Stimulated activated CD4-positive, alpha-beta T cell treated with anti-CD3 and anti-CD28 coated beads, Interleukin-1b, Interleukin-23, amount 100 ng/mL, for 4 hours (primary cell): ENCODE results near the gene MAGIX.
A peak's percentile ranks its signal among the peaks of the same experiment; 100 is the strongest.

Experiments
- DNase-seq, 2 donors: peaks; one replicate each; pipeline ENCODE4 v3.0.0-alpha.2; 2020; ENCODE audit warnings: low read depth in 2 of 2

MAGIX gene

DNA sequence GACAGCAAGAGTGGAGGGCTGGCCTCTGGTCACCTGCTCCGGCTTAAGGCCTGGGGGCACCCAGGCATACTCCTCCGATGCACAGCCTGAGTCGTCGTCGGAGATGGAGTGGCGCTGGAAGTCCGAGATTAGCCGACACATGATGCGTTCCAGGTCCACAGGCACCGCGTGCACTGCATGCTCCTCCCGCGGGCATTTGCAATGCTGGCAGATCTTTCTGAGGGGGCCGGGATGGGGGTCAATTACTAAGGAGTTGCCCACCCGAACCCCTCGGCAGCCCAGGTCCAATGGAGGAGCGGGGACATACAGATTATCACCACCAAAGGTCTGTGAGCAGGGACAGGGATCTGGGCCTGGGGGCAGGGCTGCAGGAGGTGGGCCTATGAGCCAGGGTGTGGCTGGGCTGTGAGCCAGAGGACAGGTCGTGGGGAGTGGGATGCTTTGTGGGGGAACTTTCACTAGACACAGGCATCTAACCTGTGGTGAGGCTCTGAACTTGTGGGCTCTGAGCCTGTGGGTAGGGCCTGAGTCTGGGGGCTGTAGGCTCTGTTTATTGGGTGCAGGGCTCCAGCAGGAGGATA, 21.2 kb downstream of the MAGIX start:
- no peak for DNase-seq

DNA sequence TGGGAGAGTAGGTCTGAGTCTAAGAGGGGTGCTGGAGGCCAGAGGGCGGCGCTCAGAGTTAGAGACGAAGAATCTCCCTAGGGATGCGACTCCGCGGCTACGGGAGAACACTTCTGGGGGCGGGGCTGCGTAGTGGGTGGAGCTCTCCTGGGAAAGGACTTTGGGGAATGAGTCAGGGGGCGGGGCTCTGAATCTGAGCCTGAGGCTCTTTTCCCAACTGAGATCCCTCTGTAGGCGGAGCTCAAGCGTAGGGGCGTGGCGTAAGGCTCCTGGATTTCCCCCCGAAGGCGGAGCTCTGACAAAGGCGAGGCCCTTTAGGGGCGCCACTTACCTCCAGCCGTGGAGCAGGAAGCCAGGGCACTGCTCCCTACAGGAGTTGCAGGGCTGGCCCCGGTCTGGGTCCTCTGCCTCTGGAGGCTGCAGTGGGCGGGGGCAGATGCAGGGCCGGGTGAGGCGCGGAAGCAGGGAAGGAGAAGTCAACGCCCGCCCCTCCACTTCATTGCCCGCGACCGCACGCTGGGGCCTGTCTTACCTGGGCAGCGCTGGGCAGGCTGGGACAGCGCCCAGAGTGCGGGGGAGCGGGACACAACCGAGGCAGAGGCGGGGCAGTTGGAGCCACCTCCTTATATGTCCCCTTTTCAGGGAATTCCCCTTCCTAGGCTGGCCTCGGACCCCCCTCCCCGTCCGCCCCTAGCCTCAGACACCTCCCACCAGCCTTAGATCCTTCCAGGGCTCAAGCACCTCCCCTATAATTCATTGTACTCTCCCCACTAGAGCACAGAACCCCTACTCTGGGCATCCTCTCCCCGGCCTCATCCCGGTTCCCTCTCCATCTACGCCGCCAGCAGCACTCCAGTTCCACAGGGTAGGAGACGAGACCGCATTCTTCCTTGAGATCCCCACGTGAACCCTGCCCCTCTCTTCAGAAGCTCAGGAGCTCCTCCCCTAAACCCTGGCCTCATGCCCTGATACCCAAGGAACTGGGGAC, 22.0 kb downstream of the MAGIX start:
- no peak for DNase-seq

DNA sequence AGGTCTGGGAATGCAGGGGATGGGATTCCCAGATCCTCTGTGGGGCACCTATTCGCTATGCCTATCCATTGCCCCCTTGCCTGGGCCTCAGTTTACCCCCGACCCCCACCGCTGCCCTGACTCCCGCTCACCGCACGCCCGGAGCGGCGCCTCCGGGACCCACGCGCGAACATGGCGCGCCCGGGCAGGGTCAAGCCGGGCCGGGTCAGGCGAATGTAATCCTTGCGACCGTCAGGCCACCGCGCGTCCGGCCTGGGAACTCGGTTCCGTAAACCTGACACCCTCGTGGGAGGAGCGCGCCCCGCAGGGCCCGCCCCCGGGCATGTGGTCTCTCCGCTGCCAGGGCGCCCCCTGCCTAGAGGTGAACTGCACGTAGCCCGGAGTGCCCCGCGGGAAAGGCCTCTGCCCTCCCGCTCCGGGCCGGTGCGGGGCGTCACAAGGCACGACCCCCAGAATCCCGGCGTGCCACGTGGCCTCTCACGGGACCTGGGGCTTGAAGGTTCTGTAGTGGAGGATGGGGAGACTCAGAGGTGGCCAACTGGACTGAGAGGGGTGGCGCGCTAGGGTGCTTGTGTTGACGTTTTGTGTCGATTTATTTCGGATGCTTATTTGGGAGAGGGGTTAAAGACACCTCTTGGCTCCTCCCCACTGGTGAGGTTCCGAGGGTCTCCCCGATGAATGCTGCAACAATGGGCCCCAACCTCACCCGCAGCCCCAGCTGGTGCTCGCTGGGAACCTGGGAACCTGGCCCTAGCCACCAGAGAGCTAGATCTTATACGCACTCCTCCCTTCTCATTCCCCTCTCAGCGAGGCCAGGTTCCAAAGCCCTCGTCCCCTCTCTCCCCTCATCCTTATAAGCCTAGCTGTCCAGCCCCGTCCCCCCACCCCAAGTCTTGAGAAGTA, 23.8 kb downstream of the MAGIX start, which contains the start of gene PRICKLE3:
Gene PRICKLE3, minus strand, starts transcription at position 249 of the 903 bp plus-strand sequence. Its CDS starts 76 bp downstream, at position 173.
- DNase-seq = peak; percentile 47 to 69

DNA sequence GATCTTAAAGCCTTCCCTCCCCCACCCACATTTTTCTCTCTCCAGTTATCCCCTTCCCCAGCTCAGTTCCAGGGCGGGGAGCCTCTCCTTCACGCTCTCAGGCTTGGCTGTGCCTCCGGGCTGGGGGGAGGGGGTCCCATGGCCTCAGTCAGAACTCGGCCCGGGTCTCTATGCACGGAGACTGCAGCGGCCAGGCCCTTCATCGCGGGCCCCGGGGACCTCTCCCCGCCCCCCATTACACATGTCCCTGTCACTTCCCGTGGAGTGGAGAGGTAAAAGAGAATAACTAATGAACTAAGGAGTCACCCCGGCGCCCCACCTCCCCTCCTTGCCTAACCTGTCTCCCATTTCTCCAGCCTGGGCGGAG, 24.5 kb downstream of the MAGIX start:
- no peak for DNase-seq

DNA sequence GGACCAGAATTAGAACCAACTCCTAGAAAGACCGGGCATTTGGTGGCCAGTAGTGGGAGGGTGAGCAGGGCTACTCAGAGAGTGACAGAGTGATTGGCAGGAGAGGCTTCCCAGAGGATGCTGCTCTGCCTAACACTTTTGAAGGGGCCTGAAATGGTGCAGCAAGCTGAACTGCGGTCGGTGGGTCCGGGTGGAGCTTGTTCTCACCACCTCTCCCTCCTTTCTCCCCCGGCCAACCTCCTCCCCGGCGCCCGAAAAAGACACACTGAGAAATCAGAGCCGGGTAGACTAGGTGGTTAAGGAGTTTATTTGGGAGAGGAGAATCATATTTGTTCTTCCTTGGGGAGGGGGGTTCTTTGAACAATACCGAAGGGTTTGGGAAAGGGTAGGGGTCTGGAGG, 25.0 kb downstream of the MAGIX start:
- DNase-seq = no peak

DNA sequence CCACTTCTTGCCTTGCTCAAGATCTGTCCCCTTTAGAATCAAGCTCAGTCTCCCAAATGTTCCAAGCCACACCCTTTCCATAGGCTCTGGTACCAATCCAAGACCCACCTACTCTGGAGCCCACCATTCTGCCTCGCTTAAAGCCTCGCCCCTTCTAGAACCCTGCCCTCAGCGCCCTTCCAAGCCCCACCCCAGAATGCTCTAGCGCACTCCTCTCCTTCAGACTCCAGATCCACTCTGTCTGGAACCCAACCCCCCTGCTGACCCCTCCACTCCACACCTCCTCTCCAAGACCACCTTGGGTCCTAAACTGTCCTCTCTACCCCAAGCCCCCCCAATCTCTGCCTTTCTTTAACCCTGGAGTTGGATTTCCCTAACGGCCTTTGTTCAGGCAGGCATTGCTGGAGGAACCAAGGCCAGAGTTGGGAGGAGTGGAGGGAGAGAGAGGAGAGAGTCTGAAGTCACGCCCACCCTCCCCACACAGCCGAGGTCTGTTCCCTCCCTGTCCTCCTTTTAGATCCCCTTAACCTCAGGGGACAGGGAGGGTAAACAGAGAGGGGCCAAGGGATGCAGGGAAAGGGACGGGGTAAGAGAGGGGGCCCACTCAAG, 26.0 kb downstream of the MAGIX start:
- DNase-seq = no peak

DNA sequence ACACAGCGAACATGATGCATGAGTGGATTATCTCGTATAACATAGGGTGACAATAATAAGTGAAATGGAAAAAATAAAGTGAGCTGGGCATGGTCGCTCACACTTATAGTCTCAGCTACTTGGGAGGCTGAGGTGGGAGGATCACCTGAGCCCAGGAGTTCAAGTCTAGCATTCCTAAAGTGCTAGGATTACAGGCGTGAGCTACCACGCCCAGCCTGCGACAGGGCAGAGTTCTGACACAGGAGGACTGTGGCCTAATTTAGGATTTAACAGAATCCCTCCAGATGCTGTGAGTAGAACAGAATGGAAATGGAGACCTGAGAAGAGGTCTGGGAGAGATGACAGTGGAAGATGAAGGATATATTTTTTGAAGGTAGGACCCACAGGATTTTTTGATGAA, 27.0 kb downstream of the MAGIX start:
- DNase-seq = no peak

DNA sequence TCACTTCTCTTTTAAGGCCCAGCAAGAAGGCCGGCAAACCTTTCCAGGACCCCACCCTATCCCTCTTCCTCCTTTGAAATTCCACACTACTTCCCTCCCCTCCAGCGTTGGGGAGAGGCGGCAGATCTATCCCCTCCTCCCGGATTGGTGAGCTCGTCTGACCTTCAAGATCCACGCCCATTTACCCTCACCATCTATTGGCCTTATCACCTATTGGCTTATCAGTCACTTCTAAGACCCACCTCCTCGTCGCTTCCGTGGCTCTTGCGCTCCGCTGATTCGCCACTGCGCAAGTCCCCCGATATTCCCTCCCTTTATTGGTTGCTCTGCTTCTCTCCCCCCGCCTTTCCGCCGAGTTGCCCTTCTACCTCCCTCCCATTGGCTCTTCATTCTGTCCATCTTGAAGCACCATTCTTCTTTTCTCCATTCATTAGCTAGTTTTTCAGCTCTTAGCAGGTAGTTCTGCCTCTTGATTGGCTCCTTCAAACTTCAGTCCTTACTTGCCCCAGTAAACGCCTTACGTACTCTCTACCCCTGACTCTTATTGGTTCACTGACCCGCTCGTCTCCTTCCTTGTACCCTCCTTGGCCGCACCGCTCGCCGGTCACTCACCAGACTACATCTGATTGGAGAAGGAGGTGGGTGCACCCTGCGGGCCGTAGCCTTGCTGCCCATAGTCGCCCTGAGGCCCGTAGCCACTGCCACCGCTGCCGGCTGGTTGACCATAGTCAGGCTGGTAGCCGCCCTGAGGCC, 28.4 kb downstream of the MAGIX start:
- peak; percentile 57 to 73 for DNase-seq

DNA sequence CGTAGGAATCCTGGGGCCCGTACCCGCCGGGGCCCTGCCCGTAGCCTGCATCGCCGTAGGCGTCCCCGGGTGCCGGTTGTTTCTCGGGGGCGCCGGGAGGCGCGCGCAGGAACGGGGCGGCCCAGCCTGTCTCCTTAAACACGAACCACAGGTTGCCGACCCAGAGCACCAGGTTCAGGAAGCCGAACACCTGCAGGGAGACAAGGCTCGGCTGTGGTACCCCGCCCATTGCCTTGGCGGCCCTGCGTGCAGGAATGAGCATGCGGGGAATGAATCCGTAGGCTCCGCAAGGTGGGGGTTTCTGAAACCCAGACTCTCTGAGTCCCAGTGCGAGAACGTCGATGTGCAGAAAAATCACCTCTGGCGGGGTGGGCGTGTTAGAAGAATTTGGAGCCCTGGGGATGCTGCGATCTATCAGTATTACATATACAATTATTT, 29.0 kb downstream of the MAGIX start:
- no peak for DNase-seq

DNA sequence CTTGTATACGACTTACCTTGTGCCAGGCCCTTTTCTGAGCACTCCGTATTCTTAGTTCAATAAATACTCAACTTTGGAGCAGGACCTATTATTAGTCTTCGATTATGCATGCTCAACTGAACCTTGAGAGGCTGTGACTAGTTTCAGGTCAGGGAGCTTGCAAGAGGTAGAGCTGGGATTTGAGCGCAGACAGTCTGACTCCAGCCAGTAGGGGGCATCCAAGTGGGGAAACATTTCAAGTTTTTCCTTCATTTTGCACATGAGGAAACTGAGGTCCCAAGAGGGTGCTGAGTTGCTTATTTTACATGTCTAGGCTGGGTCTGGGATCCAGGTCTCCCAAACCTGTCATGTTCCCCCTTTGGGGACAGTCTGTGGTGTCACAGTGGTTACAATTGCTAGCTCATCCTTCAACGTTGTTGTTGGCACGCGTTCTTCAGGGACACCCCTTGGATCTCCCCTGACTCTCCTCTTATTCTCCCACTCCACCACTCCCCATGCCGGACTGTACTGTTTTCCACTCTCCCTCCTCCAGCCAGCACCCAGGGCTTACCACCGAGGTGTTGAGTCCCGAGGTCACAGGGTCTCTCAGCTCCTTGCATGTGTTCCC, 30.3 kb downstream of the MAGIX start:
- DNase-seq = no peak

DNA sequence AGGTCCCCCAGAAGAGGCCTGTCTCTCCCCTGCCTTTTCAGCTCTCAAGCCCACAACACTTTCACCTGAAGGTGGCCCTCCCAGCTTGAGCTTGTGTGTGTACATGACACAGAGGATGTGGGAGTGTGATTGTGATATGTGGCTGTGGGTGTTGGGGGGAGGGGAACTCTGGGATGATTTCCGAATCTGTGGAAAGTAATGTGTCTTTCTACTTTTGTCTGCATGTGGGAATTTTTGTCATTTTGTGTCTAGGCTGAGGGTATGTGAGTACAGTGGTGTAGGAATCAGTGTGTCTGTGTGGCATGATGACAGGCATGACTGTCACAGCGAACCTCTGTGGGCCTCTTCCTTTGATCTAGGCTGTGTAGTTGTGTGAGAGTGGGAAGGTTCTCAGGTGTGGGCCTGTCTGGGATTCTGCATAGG, 31.0 kb downstream of the MAGIX start:
- DNase-seq = no peak

DNA sequence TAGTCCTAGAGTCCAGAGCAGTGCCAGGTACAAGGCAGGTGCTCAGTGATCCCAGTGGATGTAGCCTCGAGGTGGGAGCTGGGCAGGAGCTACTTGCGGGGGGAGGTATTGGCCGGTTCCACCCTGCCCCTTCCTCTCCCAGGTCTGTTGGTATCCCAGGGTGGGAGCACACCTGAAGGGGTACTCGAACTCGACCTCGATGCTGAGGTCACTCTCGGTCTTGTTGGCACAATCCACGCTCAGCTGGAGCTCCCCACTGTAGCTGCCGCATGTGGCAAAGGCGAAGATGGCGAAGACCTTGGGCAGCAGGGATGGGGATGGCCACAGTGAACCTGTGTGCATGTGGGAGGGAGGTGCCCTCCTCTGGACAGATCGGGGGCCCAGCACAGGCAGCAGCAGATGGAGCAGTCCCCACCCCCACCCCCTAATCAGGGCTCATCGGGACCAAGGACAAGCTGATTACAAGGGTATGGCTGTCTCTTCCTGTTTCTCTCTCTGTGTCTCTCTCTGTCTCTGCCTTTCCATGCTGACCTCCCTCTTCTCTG, 35.1 kb downstream of the MAGIX start:
- DNase-seq = no peak

DNA sequence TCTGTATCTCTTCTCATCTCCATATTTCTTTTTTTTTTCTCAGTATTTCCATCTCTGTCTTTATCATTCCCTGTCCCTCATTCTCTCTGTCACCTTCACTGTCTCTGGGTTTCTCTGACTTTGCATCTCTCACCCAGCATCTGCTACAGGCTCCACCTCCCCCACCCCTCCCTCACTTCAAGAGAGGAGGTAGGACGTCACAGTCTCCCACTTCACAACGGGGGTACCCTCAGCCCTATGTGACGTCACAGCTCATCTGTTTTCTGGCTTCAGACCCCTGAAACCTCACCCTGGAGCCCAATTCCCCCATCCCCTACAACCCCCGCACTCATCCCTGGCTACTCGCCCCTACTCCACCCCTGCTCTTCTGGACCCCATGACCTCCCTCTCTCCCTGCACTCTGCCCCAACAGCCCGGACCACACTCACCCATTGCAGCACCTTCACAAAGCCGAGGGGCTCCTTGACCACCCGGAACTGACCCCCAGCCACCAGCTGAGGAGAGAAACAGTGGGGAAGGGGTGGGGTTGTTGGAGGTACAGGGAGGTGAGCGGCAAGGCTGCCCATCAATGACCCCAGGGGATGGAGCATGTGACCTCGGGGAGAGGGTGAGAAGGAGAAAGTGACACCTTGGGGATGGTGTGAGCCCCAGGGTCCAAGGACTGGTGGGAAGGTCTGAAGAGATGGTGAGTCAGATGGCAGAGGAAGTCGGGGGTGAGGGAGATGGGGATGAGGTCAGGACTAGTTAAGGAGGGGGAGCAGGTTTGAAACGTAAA, 36.2 kb downstream of the MAGIX start:
- DNase-seq = no peak

DNA sequence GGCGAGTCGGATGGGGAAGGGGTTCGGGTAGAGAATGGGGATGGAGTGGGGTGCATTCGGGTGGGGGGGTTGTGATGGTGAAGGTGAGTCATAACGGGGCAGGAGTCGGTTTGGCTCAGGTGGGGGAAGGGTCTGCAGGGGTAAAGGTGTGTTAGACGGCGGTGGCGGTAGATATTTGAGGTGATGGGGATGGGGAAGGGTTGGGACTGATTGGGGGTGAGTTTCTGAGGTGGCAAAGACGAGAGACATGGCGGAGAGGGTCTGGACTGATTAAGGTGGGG, 36.7 kb downstream of the MAGIX start:
- no peak for DNase-seq

DNA sequence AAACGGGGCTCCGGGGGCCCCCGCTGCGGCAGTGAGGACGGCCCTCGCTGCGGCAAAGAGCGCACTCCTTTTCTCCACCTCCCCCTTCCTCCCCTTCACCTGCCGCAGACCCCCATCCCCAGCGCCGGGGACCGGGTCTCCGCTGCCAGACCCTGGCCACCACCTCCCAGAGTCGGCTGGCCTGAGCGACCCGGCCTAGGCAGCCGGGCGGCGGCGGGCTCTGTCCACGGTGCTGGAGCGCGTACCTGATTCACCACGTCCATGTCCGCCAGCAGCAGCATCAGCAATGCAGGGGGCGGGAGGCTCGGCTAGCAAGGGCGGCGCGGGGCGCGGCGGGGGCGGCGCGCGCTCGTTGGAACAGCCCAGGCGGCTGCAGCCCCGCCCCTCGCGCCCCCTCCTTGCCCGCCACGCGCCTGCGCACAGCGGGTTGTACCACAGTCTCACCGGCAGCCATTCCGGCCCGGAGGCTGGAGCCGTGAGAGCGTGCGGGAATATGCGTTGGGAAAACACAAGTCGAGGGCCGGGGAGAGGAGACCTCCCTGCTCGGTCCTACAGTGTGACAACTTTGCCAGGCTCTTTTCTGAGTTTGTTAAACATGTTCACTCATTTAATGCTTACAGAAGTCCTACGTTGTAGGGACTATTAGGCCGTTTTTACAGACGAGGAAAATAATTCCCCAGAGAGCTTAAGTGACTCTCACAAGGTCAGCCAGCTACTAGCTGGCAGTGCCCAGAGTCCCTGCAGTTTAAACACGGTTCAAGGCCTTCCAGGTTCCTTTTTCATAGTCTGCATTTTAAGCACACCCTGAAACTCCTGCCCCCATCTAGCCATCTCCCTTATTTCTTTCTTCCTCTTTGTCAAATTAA, 37.6 kb downstream of the MAGIX start, which contains the start of gene SYP:
Gene SYP, minus strand, starts transcription at position 288 of the 866 bp plus-strand sequence. Its CDS starts 7 bp downstream, at position 281.
- peak; percentile 82 to 84 for DNase-seq

DNA sequence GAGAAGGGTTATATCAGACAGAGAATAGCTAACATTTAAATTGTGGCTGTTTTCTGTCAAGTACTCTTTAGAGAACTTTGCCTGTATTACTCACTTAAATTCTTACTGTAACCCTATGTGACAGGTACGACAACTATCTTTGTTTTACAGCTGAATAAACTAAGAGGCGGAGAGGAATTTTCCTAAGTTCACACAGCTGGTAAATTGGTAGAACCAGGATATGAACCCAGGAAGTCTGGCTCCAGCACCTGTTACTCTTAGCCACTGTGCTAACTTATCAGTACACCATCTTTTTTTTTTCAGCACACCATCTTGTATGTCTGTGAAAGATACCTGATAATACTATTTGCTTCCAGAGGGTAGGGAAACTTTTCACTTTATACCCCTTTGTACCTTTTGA, 39.5 kb downstream of the MAGIX start:
- no peak for DNase-seq

DNA sequence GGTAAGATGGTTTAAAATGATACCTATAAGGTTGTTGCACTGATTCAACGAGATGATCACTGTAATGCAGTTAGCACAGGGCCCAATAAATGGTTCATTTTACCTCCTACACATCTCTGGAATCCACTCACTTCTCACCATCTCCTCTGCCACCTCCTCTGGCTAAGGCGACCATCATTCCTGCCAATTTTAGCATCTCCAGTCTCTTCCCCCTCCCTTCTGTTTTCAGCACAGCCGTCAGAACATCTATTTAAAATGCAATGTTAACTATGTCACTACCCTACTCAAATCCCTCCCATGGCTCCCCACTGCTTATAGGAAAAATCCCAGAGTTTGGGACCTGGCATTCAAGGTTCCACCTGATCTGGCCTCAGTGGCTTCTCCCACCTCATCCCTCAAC, 41.0 kb downstream of the MAGIX start:
- no peak for DNase-seq

DNA sequence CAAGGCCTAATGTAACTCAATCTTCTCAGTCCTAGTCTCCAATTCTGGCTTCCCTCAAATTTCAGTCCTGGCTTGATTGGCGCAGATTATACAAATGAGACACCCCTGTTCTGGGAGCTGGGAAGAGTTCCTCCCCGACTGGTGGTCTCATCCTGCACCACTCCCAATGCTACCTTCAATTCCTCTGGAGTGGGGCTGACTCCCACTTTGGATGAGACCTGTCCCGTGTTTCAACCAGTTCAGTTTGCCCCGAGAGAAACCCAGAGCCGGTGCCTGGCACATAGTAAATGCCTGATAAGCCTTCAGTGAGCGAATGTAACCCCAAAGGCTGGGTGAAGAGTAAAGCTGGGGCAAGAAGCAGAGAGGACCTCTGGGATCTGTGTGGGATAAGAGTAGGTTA, 41.5 kb downstream of the MAGIX start:
- no peak for DNase-seq
